Measurements from ENCODE around the gene FRMPD4. TPM values are rescaled to one million over a fixed set of nuclear protein-coding genes. Genes with fewer than 3 reads are reported as not detected.

FRMPD4 gene
- total RNA-seq, 4 donors from 2014 or later, result under 0.01 to 0.39 (median 0.30) TPM; not detected in 1

GRCh38 chrX:12363216-12363615 is 224.9 kb downstream of the FRMPD4 start:
- 79 to 87% methylated on average over 2 of the region's 2 CpGs for WGBS, 2 donors
- Histone ChIP-seq H3K9me3 (no peaks in the 10 kb centered on the region), H3K4me1 (no peaks in the 10 kb centered on the region), H3K27me3 (no peaks in the 10 kb centered on the region), H3K4me3 (no peak overlapping the region), H3K27ac (no peak overlapping the region), H3K36me3 (no peaks in the 10 kb centered on the region)
- DNase-seq (ENCODE audit: low spot score in 2 of 2), result no peak
- TF ChIP-seq, protein P1, sequence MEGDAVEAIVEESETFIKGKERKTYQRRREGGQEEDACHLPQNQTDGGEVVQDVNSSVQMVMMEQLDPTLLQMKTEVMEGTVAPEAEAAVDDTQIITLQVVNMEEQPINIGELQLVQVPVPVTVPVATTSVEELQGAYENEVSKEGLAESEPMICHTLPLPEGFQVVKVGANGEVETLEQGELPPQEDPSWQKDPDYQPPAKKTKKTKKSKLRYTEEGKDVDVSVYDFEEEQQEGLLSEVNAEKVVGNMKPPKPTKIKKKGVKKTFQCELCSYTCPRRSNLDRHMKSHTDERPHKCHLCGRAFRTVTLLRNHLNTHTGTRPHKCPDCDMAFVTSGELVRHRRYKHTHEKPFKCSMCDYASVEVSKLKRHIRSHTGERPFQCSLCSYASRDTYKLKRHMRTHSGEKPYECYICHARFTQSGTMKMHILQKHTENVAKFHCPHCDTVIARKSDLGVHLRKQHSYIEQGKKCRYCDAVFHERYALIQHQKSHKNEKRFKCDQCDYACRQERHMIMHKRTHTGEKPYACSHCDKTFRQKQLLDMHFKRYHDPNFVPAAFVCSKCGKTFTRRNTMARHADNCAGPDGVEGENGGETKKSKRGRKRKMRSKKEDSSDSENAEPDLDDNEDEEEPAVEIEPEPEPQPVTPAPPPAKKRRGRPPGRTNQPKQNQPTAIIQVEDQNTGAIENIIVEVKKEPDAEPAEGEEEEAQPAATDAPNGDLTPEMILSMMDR (IDR thresholded peaks at IDR 0.05), result no peak
- no peak for TF ChIP-seq EP300 (IDR thresholded peaks at IDR 0.05)
- no peak for TF ChIP-seq POLR2A (IDR thresholded peaks at IDR 0.05)

DNA sequence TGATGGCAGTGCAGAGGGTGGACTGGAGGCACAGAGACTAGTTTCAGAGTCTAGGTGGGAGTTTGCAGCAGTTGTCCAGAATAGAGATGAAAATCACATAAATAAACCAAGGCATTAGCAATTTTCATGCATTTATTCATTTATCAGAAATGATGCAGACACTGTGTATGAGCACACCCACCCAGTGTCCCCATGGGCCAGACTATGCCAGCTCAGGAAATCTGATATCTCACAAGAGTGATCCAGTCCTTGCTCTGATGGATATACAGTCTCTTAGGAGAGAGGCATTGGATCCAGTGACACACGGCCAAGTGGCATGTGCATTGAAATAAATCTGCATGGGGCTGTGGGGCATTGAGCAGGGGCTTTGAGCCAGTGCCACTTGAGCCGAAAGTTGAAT is 228.2 kb downstream of the FRMPD4 start:
- H3K36me3 ChIP-seq, result no peaks in the 10 kb centered on the region
- no peak overlapping the region for H3K4me3 ChIP-seq
- WGBS, 2 donors, result 77 to 80% methylated on average over 2 of the region's 2 CpGs
- H3K27ac ChIP-seq, result no peak overlapping the region
- H3K27me3 ChIP-seq, result no peaks in the 10 kb centered on the region
- H3K9me3 ChIP-seq, result no peaks in the 10 kb centered on the region
- no peaks in the 10 kb centered on the region for H3K4me1 ChIP-seq
- no peak for DNase-seq (ENCODE audit: low spot score in 2 of 2)
- TF ChIP-seq, protein P1 (IDR thresholded peaks at IDR 0.05), result no peak
- no peak for TF ChIP-seq POLR2A (IDR thresholded peaks at IDR 0.05)
- TF ChIP-seq EP300 (IDR thresholded peaks at IDR 0.05), result no peak

DNA sequence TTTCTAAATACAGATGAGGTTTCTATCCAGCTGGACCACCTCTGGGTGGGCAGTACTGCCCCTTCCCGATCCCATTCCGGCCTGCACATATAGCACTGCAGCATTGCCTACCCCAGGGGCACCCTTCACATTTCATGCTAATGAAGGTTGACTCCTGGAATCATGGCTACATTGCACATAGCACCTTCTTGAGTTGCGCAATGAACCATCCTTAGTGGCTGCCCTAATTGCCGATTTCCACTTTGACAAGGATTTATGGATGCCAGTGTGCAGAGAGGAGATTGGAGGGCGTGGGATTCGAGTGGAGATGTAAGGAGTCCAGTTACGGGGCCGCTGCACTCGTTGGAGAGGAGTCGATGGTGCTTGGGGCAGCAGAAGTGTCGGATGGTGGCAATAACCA is 229.0 kb downstream of the FRMPD4 start:
- 83 to 94% methylated on average over 11 of the region's 11 CpGs for WGBS, 2 donors
- no peak overlapping the region for H3K4me3 ChIP-seq
- no peaks in the 10 kb centered on the region for H3K4me1 ChIP-seq
- no peak overlapping the region for H3K27ac ChIP-seq
- no peak for DNase-seq (ENCODE audit: low spot score in 2 of 2)
- TF ChIP-seq EP300 (IDR thresholded peaks at IDR 0.05), result no peak
- TF ChIP-seq POLR2A (IDR thresholded peaks at IDR 0.05), result no peak
- TF ChIP-seq, protein P1 (IDR thresholded peaks at IDR 0.05), result no peak
- no peaks in the 10 kb centered on the region for H3K27me3 ChIP-seq
- no peaks in the 10 kb centered on the region for H3K36me3 ChIP-seq
- H3K9me3 ChIP-seq, result no peaks in the 10 kb centered on the region

DNA sequence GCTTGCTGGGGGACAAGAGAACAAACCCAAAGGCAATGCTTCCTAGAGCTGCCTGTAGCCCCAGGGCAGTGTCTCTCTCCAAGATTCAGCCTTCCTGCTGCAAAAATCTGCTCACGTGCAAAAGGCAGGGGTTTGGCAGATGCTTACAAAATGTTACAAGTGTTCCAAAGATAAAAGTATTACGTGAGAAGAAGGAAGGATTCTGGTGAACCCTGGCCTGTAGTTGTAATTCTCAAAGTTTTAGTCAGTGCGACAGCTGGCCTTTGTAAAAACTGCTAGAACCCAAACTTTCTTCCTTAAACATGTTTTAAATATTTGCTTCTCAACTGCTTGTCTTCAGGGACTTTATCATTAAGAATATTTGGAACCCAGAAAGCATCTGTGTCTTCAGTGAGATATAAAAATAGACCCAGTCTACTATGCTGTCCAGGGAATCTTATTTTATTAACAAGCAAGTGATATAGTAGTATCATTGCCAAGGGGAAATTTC is 232.3 kb downstream of the FRMPD4 start:
- H3K4me1 ChIP-seq, result no peaks in the 10 kb centered on the region
- H3K9me3 ChIP-seq, result no peaks in the 10 kb centered on the region
- TF ChIP-seq, protein P1 (IDR thresholded peaks at IDR 0.05), result no peak
- no peak for TF ChIP-seq EP300 (IDR thresholded peaks at IDR 0.05)
- TF ChIP-seq POLR2A (IDR thresholded peaks at IDR 0.05), result no peak
- WGBS, 2 donors, result 45 to 59% methylated on average over 3 of the region's 3 CpGs
- H3K27me3 ChIP-seq, result no peaks in the 10 kb centered on the region
- H3K27ac ChIP-seq, result no peak overlapping the region
- no peaks in the 10 kb centered on the region for H3K36me3 ChIP-seq
- DNase-seq (ENCODE audit: low spot score in 2 of 2), result no peak
- H3K4me3 ChIP-seq, result no peak overlapping the region

GRCh38 chrX:12372111-12372510 is 233.8 kb downstream of the FRMPD4 start:
- Histone ChIP-seq H3K9me3 (no peaks in the 10 kb centered on the region), H3K36me3 (no peaks in the 10 kb centered on the region), H3K27ac (no peak overlapping the region), H3K4me1 (no peaks in the 10 kb centered on the region), H3K27me3 (no peaks in the 10 kb centered on the region), H3K4me3 (no peak overlapping the region)
- TF ChIP-seq EP300 (IDR thresholded peaks at IDR 0.05), result no peak
- TF ChIP-seq, protein P1 (IDR thresholded peaks at IDR 0.05), result no peak
- no peak for TF ChIP-seq POLR2A (IDR thresholded peaks at IDR 0.05)
- 65 to 67% methylated on average over 6 of the region's 6 CpGs for WGBS, 2 donors
- DNase-seq (ENCODE audit: low spot score in 2 of 2), result no peak

Data from tibial nerve (tissue), 4 donors.